ENCODE measurements around the gene C5orf24. TPM values are rescaled to one million over a fixed set of nuclear protein-coding genes. Genes with fewer than 3 reads are reported as not detected.
"Not testable (repeated sequence)": the region's sequence is repeated elsewhere in the genome, so short reads cannot be mapped to it uniquely, and the experiment has no call there.

Gene C5orf24
- total and polyA plus RNA-seq, 3 experiments from 2014 or later: 10.5 to 29.8 (median 28.9) TPM

- peaks cover 15% of the 10 kb centered on the region for H3K36me3 ChIP-seq (ENCODE audit: insufficient read depth, low read length)
- no peaks in the 10 kb centered on the region for H3K27me3 Mint-ChIP-seq
- ChIA-PET CTCF (interaction anchor here (0.8 kb wide), 1 partner anchor 38 kb away, joined by 3 read pairs; no protein-coding TSS in a partner anchor), POLR2A (no interaction called here)
- no peaks in the 10 kb centered on the region for H3K9me3 ChIP-seq (ENCODE audit: low read length)
- H3K4me1 ChIP-seq (ENCODE audit: insufficient read depth, low read length): no peaks in the 10 kb centered on the region
- H3K27ac Mint-ChIP-seq: peak overlapping the region in 2 of 8 donors; percentile 8 to 38
- no peak overlapping the region for H3K4me3 Mint-ChIP-seq
- H3K9me3 Mint-ChIP-seq: no peaks in the 10 kb centered on the region
- no peak overlapping the region for H3K4me3 ChIP-seq (ENCODE audit: low read length)
- no peaks in the 10 kb centered on the region for H3K4me1 Mint-ChIP-seq
- H3K27ac ChIP-seq (ENCODE audit: low read depth, low read length): no peak overlapping the region
- no peaks in the 10 kb centered on the region for H3K27me3 ChIP-seq (ENCODE audit: insufficient read depth, low read length, poor library complexity, severe bottlenecking)
- H3K36me3 Mint-ChIP-seq: peaks cover 4 to 78% (median 22%) of the 10 kb centered on the region in 3 donors
- no peak for DNase-seq
These were observed 23.9 kb upstream of the C5orf24 start for GRCh38 chr5:134821841-134822240.

- Histone ChIP-seq H3K27me3 (ENCODE audit: insufficient read depth, low read length, poor library complexity, severe bottlenecking) (no peaks in the 10 kb centered on the region), H3K4me3 (ENCODE audit: low read length) (no peak overlapping the region), H3K9me3 (ENCODE audit: low read length) (no peaks in the 10 kb centered on the region), H3K36me3 (ENCODE audit: insufficient read depth, low read length) (peaks cover 25% of the 10 kb centered on the region), H3K27ac (ENCODE audit: low read depth, low read length) (no peak overlapping the region), H3K4me1 (ENCODE audit: insufficient read depth, low read length) (no peaks in the 10 kb centered on the region)
- Mint-ChIP-seq H3K27me3 (no peaks in the 10 kb centered on the region), H3K36me3 (peaks cover 0 to 79% (median 12%) of the 10 kb centered on the region in 3 donors), H3K9me3 (no peaks in the 10 kb centered on the region), H3K4me3 (no peak overlapping the region), H3K27ac (no peak overlapping the region), H3K4me1 (no peaks in the 10 kb centered on the region)
- ChIA-PET POLR2A (no interaction called here), CTCF (no interaction called here)
- no peak for DNase-seq
These were observed 21.1 kb upstream of the C5orf24 start for GRCh38 chr5:134824681-134825080.

- Mint-ChIP-seq H3K27ac (peak overlapping the region in 2 of 8 donors; percentile 18 to 71), H3K9me3 (no peaks in the 10 kb centered on the region), H3K4me3 (no peak overlapping the region), H3K4me1 (no peaks in the 10 kb centered on the region), H3K27me3 (no peaks in the 10 kb centered on the region), H3K36me3 (peaks cover 0 to 75% (median 12%) of the 10 kb centered on the region in 3 donors)
- Histone ChIP-seq H3K4me3 (ENCODE audit: low read length) (no peak overlapping the region), H3K36me3 (ENCODE audit: insufficient read depth, low read length) (peaks cover 25% of the 10 kb centered on the region), H3K9me3 (ENCODE audit: low read length) (no peaks in the 10 kb centered on the region), H3K4me1 (ENCODE audit: insufficient read depth, low read length) (no peaks in the 10 kb centered on the region), H3K27me3 (ENCODE audit: insufficient read depth, low read length, poor library complexity, severe bottlenecking) (no peaks in the 10 kb centered on the region), H3K27ac (ENCODE audit: low read depth, low read length) (no peak overlapping the region)
- DNase-seq: no peak
- POLR2A ChIA-PET: interaction anchor here (0.6 kb wide), 1 partner anchor 12 kb away, joined by 4 read pairs; no protein-coding TSS in a partner anchor
- CTCF ChIA-PET: interaction anchor here (1.7 kb wide), 1 partner anchor 86 kb away, joined by 3 read pairs; no protein-coding TSS in a partner anchor
These were observed 20.6 kb upstream of the C5orf24 start for GRCh38 chr5:134825212-134825611.

- no peaks in the 10 kb centered on the region for H3K27me3 ChIP-seq (ENCODE audit: insufficient read depth, low read length, poor library complexity, severe bottlenecking)
- H3K36me3 Mint-ChIP-seq: peaks cover 0 to 42% (median 5%) of the 10 kb centered on the region in 3 donors
- peak overlapping the region in 3 of 8 donors; percentile 21 to 40 (median 21) for H3K27ac Mint-ChIP-seq
- H3K4me3 ChIP-seq (ENCODE audit: low read length): no peak overlapping the region
- ChIA-PET POLR2A (interaction anchor here (0.5 kb wide), 2 partner anchors 15 to 53 kb away, joined by 3 to 4 read pairs; no protein-coding TSS in a partner anchor), CTCF (no interaction called here)
- no peak overlapping the region for H3K4me3 Mint-ChIP-seq
- no peaks in the 10 kb centered on the region for H3K4me1 Mint-ChIP-seq
- no peaks in the 10 kb centered on the region for H3K9me3 Mint-ChIP-seq
- H3K36me3 ChIP-seq (ENCODE audit: insufficient read depth, low read length): peaks cover 9% of the 10 kb centered on the region
- H3K4me1 ChIP-seq (ENCODE audit: insufficient read depth, low read length): no peaks in the 10 kb centered on the region
- DNase-seq: no peak
- H3K27me3 Mint-ChIP-seq: no peaks in the 10 kb centered on the region
- no peak overlapping the region for H3K27ac ChIP-seq (ENCODE audit: low read depth, low read length)
- no peaks in the 10 kb centered on the region for H3K9me3 ChIP-seq (ENCODE audit: low read length)
These were observed 12.3 kb upstream of the C5orf24 start for GRCh38 chr5:134833340-134834032.

- Histone ChIP-seq H3K4me3 (ENCODE audit: low read length) (no peak overlapping the region), H3K36me3 (ENCODE audit: insufficient read depth, low read length) (peaks cover 3% of the 10 kb centered on the region), H3K9me3 (ENCODE audit: low read length) (no peaks in the 10 kb centered on the region), H3K4me1 (ENCODE audit: insufficient read depth, low read length) (no peaks in the 10 kb centered on the region), H3K27me3 (ENCODE audit: insufficient read depth, low read length, poor library complexity, severe bottlenecking) (no peaks in the 10 kb centered on the region), H3K27ac (ENCODE audit: low read depth, low read length) (no peak overlapping the region)
- ChIA-PET CTCF (interaction anchor here (1.7 kb wide), 1 partner anchor 69 kb away, joined by 4 read pairs; the partner anchor contains the start of gene PCBD2), POLR2A (no interaction called here)
- no peak for DNase-seq
- Mint-ChIP-seq H3K27ac (no peak overlapping the region), H3K4me3 (no peak overlapping the region), H3K9me3 (no peaks in the 10 kb centered on the region), H3K36me3 (peaks cover 0 to 45% (median 6%) of the 10 kb centered on the region in 3 donors), H3K4me1 (no peaks in the 10 kb centered on the region), H3K27me3 (no peaks in the 10 kb centered on the region)
These were observed 10.1 kb upstream of the C5orf24 start for GRCh38 chr5:134835623-134836022.

- Mint-ChIP-seq H3K27ac (no peak overlapping the region), H3K27me3 (no peaks in the 10 kb centered on the region), H3K4me1 (no peaks in the 10 kb centered on the region), H3K4me3 (no peak overlapping the region), H3K36me3 (peaks cover 0 to 39% (median 9%) of the 10 kb centered on the region in 3 donors), H3K9me3 (no peaks in the 10 kb centered on the region)
- no peak overlapping the region for H3K27ac ChIP-seq (ENCODE audit: low read depth, low read length)
- H3K4me3 ChIP-seq (ENCODE audit: low read length): no peak overlapping the region
- ChIA-PET POLR2A (interaction anchor here (0.6 kb wide), 1 partner anchor 12 kb away, joined by 4 read pairs; no protein-coding TSS in a partner anchor), CTCF (interaction anchor here (1.7 kb wide), 1 partner anchor 67 kb away, joined by 4 read pairs; the partner anchor contains the start of gene PCBD2)
- DNase-seq: no peak
- no peaks in the 10 kb centered on the region for H3K9me3 ChIP-seq (ENCODE audit: low read length)
- no peaks in the 10 kb centered on the region for H3K4me1 ChIP-seq (ENCODE audit: insufficient read depth, low read length)
- no peaks in the 10 kb centered on the region for H3K27me3 ChIP-seq (ENCODE audit: insufficient read depth, low read length, poor library complexity, severe bottlenecking)
- H3K36me3 ChIP-seq (ENCODE audit: insufficient read depth, low read length): peaks cover 3% of the 10 kb centered on the region
These were observed 8.1 kb upstream of the C5orf24 start for GRCh38 chr5:134837530-134838181.

- peaks cover 0 to 35% (median 7%) of the 10 kb centered on the region in 3 donors for H3K36me3 Mint-ChIP-seq
- H3K4me3 ChIP-seq (ENCODE audit: low read length); H3K4me1 Mint-ChIP-seq; H3K36me3 ChIP-seq (ENCODE audit: insufficient read depth, low read length); H3K27ac ChIP-seq (ENCODE audit: low read depth, low read length); H3K9me3 ChIP-seq (ENCODE audit: low read length); H3K27ac Mint-ChIP-seq; DNase-seq; CTCF ChIA-PET; H3K4me3 Mint-ChIP-seq; H3K27me3 Mint-ChIP-seq; H3K27me3 ChIP-seq (ENCODE audit: insufficient read depth, low read length, poor library complexity, severe bottlenecking); POLR2A ChIA-PET; H3K9me3 Mint-ChIP-seq; H3K4me1 ChIP-seq (ENCODE audit: insufficient read depth, low read length): not testable (repeated sequence)
These were observed 7.4 kb upstream of the C5orf24 start for GRCh38 chr5:134838361-134838760.

- H3K9me3 Mint-ChIP-seq: no peaks in the 10 kb centered on the region
- no peak overlapping the region for H3K4me3 Mint-ChIP-seq
- ChIA-PET POLR2A (interaction anchor here (0.5 to 0.7 kb wide), 2 partner anchors 65 to 103 kb away, joined by 3 to 5 read pairs; no protein-coding TSS in a partner anchor), CTCF (interaction anchor here (1.0 to 1.3 kb wide), 2 partner anchors 11 to 22 kb away, joined by 3 to 4 read pairs; no protein-coding TSS in a partner anchor)
- Histone ChIP-seq H3K9me3 (ENCODE audit: low read length) (no peaks in the 10 kb centered on the region), H3K4me3 (ENCODE audit: low read length) (no peak overlapping the region), H3K27ac (ENCODE audit: low read depth, low read length) (no peak overlapping the region), H3K4me1 (ENCODE audit: insufficient read depth, low read length) (peaks cover 8% of the 10 kb centered on the region), H3K27me3 (ENCODE audit: insufficient read depth, low read length, poor library complexity, severe bottlenecking) (no peaks in the 10 kb centered on the region), H3K36me3 (ENCODE audit: insufficient read depth, low read length) (no peaks in the 10 kb centered on the region)
- H3K27me3 Mint-ChIP-seq: no peaks in the 10 kb centered on the region
- H3K36me3 Mint-ChIP-seq: peaks cover 0 to 26% (median 6%) of the 10 kb centered on the region in 3 donors
- no peak for DNase-seq
- H3K27ac Mint-ChIP-seq: peak overlapping the region in 1 of 8 donors; percentile 76
- H3K4me1 Mint-ChIP-seq: peaks cover 7 to 10% (median 9%) of the 10 kb centered on the region in 3 donors
These were observed 5.0 kb upstream of the C5orf24 start for GRCh38 chr5:134840811-134841210.

Measured in CD8-positive, alpha-beta memory T cell (primary cell).